Measurements from ENCODE around the gene EEIG2. TPM values are rescaled to one million over a fixed set of nuclear protein-coding genes. Genes with fewer than 3 reads are reported as not detected.

The EEIG2 gene
- total RNA-seq, 2 donors from 2014 or later, result 12.4 to 20.3 TPM

GRCh38 chr1:108590957-108591356 is 31.1 kb downstream of the EEIG2 start:
- intact Hi-C loops (cut with DNase I), result no loop called here
- Histone ChIP-seq H3K4me3 (no peak overlapping the region), H3K36me3 (no peaks in the 10 kb centered on the region), H3K9me3 (no peaks in the 10 kb centered on the region), H3K27ac (no peak overlapping the region), H3K27me3 (replicated peaks; ENCODE audit: insufficient read depth) (no peaks in the 10 kb centered on the region), H3K4me1 (replicated peaks) (no peaks in the 10 kb centered on the region)
- no peak for TF ChIP-seq CTCF (IDR thresholded peaks at IDR 0.05)
- TF ChIP-seq POLR2AphosphoS5 (IDR thresholded peaks at IDR 0.05), result peak; percentile 4
- DNase-seq (ENCODE audit: low spot score), result no peak
- WGBS, result 6% methylated on average over 3 of the region's 3 CpGs

GRCh38 chr1:108591466-108591865 is 31.6 kb downstream of the EEIG2 start:
- no peaks in the 10 kb centered on the region for H3K36me3 ChIP-seq
- H3K4me3 ChIP-seq, result no peak overlapping the region
- intact Hi-C loops (cut with DNase I), result no loop called here
- DNase-seq (ENCODE audit: low spot score), result no peak
- no peaks in the 10 kb centered on the region for H3K27me3 ChIP-seq (replicated peaks; ENCODE audit: insufficient read depth)
- 67% methylated on average over 4 of the region's 4 CpGs for WGBS
- H3K9me3 ChIP-seq, result no peaks in the 10 kb centered on the region
- peak overlapping the region in 1 of 2 donors; percentile 19 for H3K27ac ChIP-seq
- TF ChIP-seq POLR2AphosphoS5 (IDR thresholded peaks at IDR 0.05) (no peak), CTCF (IDR thresholded peaks at IDR 0.05) (no peak), POLR2A (IDR thresholded peaks at IDR 0.05) (no peak)
- no peaks in the 10 kb centered on the region for H3K4me1 ChIP-seq (replicated peaks)

GRCh38 chr1:108592030-108592759 is 32.3 kb downstream of the EEIG2 start:
- Histone ChIP-seq H3K27ac (peak overlapping the region in 1 of 2 donors; percentile 19), H3K9me3 (no peaks in the 10 kb centered on the region), H3K4me1 (replicated peaks) (no peaks in the 10 kb centered on the region), H3K27me3 (replicated peaks; ENCODE audit: insufficient read depth) (no peaks in the 10 kb centered on the region), H3K4me3 (no peak overlapping the region), H3K36me3 (no peaks in the 10 kb centered on the region)
- intact Hi-C loops (cut with DNase I), result no loop called here
- DNase-seq (ENCODE audit: low spot score), result no peak
- TF ChIP-seq POLR2A (IDR thresholded peaks at IDR 0.05), result no peak
- no peak for TF ChIP-seq CTCF (IDR thresholded peaks at IDR 0.05)
- TF ChIP-seq POLR2AphosphoS5 (IDR thresholded peaks at IDR 0.05), result no peak
- WGBS, result 91% methylated on average over 5 of the region's 5 CpGs

- Histone ChIP-seq H3K4me1 (replicated peaks) (no peaks in the 10 kb centered on the region), H3K27me3 (replicated peaks; ENCODE audit: insufficient read depth) (no peaks in the 10 kb centered on the region), H3K27ac (no peak overlapping the region), H3K4me3 (no peak overlapping the region), H3K9me3 (no peaks in the 10 kb centered on the region), H3K36me3 (no peaks in the 10 kb centered on the region)
- TF ChIP-seq CTCF (IDR thresholded peaks at IDR 0.05) (no peak), POLR2AphosphoS5 (IDR thresholded peaks at IDR 0.05) (no peak), POLR2A (IDR thresholded peaks at IDR 0.05) (no peak)
- no peak for DNase-seq (ENCODE audit: low spot score)
- intact Hi-C loops (cut with DNase I), result no loop called here
- WGBS, result 98% methylated on average over 2 of the region's 2 CpGs
These were observed 33.5 kb downstream of the EEIG2 start for GRCh38 chr1:108593448-108593847.

GRCh38 chr1:108595507-108595906 is 35.6 kb downstream of the EEIG2 start:
- no peak overlapping the region for H3K4me3 ChIP-seq
- no peaks in the 10 kb centered on the region for H3K9me3 ChIP-seq
- DNase-seq (ENCODE audit: low spot score), result no peak
- 10% methylated on average over 2 of the region's 2 CpGs for WGBS
- no peak for TF ChIP-seq POLR2A (IDR thresholded peaks at IDR 0.05)
- no peak for TF ChIP-seq POLR2AphosphoS5 (IDR thresholded peaks at IDR 0.05)
- TF ChIP-seq CTCF (IDR thresholded peaks at IDR 0.05), result no peak
- H3K36me3 ChIP-seq, result no peaks in the 10 kb centered on the region
- H3K4me1 ChIP-seq (replicated peaks), result no peaks in the 10 kb centered on the region
- intact Hi-C loops (cut with DNase I), result no loop called here
- no peaks in the 10 kb centered on the region for H3K27me3 ChIP-seq (replicated peaks; ENCODE audit: insufficient read depth)
- peak overlapping the region in 1 of 2 donors; percentile 36 for H3K27ac ChIP-seq

Data from prostate gland (tissue), 2 donors.